HL-60 (cell line): ENCODE data around the gene NR2F2.

Source experiments
- GABPA ChIP-seq: IDR thresholded peaks from 2 replicates; pipeline ENCODE4 v1.6.1; 2012; ENCODE audit warnings: low read depth
- POLR2AphosphoS5 ChIP-seq: IDR thresholded peaks from 2 replicates; pipeline ENCODE4 v1.6.1; 2012; ENCODE audit warnings: low read depth
- TF ChIP-seq, protein P1 (sequence below): IDR thresholded peaks from one replicate; pipeline ENCODE4 v1.5.1; 2011; ENCODE audit warnings: low read length, control low read depth, inconsistent platforms; ENCODE audit not compliant: insufficient read depth
- TF ChIP-seq, protein P2 (sequence below): IDR thresholded peaks from 2 replicates; pipeline ENCODE4 v1.6.1; 2012; ENCODE audit warnings: low read depth; ENCODE audit not compliant: insufficient replicate concordance

DNA sequence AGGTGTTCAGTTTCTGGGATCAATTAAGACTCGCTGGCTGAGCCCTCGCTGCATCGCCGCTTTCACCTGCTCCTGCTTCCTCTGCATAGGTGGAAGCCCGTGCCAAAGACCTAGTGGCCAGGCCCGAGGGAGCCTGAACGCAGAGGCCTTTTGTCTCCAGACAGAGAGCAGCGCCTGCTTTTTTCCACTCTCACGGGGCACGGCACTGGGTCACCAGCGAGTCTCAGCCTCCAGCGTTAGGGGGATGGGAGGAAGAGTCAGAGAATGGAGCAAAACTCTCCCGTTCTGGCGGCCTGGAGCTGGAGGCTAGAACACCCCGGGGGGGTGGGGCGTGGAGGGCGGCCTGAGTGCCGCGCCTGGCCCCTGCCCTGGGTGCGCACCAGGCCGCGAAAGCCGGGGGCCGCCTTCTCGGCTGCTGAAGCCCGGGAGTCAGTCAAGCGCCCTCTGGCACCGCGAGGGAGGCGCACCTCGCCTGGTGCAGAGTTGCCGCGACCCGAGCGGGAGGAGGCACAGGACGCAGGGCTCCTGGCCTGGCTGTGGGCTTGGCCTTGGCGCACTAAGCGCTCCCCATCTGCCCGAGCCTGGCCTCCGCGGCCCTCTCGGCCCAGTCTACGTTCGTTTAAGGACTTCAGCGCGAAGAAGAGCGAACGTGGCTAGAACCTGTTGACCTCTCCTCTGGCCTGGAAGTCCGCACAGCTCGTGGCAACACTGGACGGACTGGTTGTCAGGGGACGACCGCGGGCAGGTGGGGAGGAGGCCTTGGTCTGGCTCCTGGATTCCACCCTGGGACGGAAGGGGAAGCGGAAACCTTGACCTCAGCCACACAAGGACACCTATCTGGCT lies 21.5 kb downstream of the NR2F2 start:
- TF ChIP-seq, protein P1, sequence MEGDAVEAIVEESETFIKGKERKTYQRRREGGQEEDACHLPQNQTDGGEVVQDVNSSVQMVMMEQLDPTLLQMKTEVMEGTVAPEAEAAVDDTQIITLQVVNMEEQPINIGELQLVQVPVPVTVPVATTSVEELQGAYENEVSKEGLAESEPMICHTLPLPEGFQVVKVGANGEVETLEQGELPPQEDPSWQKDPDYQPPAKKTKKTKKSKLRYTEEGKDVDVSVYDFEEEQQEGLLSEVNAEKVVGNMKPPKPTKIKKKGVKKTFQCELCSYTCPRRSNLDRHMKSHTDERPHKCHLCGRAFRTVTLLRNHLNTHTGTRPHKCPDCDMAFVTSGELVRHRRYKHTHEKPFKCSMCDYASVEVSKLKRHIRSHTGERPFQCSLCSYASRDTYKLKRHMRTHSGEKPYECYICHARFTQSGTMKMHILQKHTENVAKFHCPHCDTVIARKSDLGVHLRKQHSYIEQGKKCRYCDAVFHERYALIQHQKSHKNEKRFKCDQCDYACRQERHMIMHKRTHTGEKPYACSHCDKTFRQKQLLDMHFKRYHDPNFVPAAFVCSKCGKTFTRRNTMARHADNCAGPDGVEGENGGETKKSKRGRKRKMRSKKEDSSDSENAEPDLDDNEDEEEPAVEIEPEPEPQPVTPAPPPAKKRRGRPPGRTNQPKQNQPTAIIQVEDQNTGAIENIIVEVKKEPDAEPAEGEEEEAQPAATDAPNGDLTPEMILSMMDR: no peak
- TF ChIP-seq, protein P2, sequence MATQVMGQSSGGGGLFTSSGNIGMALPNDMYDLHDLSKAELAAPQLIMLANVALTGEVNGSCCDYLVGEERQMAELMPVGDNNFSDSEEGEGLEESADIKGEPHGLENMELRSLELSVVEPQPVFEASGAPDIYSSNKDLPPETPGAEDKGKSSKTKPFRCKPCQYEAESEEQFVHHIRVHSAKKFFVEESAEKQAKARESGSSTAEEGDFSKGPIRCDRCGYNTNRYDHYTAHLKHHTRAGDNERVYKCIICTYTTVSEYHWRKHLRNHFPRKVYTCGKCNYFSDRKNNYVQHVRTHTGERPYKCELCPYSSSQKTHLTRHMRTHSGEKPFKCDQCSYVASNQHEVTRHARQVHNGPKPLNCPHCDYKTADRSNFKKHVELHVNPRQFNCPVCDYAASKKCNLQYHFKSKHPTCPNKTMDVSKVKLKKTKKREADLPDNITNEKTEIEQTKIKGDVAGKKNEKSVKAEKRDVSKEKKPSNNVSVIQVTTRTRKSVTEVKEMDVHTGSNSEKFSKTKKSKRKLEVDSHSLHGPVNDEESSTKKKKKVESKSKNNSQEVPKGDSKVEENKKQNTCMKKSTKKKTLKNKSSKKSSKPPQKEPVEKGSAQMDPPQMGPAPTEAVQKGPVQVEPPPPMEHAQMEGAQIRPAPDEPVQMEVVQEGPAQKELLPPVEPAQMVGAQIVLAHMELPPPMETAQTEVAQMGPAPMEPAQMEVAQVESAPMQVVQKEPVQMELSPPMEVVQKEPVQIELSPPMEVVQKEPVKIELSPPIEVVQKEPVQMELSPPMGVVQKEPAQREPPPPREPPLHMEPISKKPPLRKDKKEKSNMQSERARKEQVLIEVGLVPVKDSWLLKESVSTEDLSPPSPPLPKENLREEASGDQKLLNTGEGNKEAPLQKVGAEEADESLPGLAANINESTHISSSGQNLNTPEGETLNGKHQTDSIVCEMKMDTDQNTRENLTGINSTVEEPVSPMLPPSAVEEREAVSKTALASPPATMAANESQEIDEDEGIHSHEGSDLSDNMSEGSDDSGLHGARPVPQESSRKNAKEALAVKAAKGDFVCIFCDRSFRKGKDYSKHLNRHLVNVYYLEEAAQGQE: no peak
- TF ChIP-seq GABPA (no peak), POLR2AphosphoS5 (no peak)
